MM.1S (cell line): ENCODE measurements around the gene EMX2.

Experiments used
- DNase-seq: peaks from one replicate; pipeline ENCODE4 v3.0.0-alpha.2; 2015
- H2AFZ ChIP-seq: fragments of 300-600 bp; sonication (generic); 2 replicates; pipeline ENCODE4 v1.6.0; 2016; ENCODE audit warnings: antibody characterized with exemption, low read length
- H3F3A ChIP-seq: fragments of 300-600 bp; sonication (generic); 2 replicates; pipeline ENCODE4 v1.6.1; 2016; ENCODE audit warnings: mild to moderate bottlenecking, antibody characterized with exemption, low read length, moderate library complexity, mixed read lengths; ENCODE audit not compliant: insufficient read depth
- H3K27ac ChIP-seq: fragments of 300-600 bp; sonication (generic); 2 replicates; pipeline ENCODE4 v1.5.1; 2016; ENCODE audit warnings: mild to moderate bottlenecking, low read length
- H3K27me3 ChIP-seq: fragments of 300-600 bp; sonication (generic); replicated peaks from 2 replicates; pipeline ENCODE4 v1.6.0; 2016; ENCODE audit warnings: low read length; ENCODE audit not compliant: insufficient read depth
- H3K36me3 ChIP-seq: fragments of 300-600 bp; sonication (generic); replicated peaks from 2 replicates; pipeline ENCODE4 v1.6.1; 2016; ENCODE audit warnings: mild to moderate bottlenecking, low read length, mixed read lengths; ENCODE audit not compliant: insufficient read depth
- H3K4me1 ChIP-seq: fragments of 300-600 bp; sonication (generic); 2 replicates; pipeline ENCODE4 v1.6.1; 2016; ENCODE audit warnings: low read length, mixed read lengths
- H3K4me2 ChIP-seq: fragments of 300-600 bp; sonication (generic); 2 replicates; pipeline ENCODE4 v1.6.0; 2016; ENCODE audit warnings: low read depth, low read length
- H3K4me3 ChIP-seq: fragments of 300-600 bp; sonication (generic); 2 replicates; pipeline ENCODE4 v1.5.1; 2016; ENCODE audit warnings: low read length, mixed read lengths
- H3K79me2 ChIP-seq: fragments of 300-600 bp; sonication (generic); 2 replicates; pipeline ENCODE4 v1.6.1; 2016; ENCODE audit warnings: mixed run types, low read length, mixed read lengths
- H3K9ac ChIP-seq: fragments of 300-600 bp; sonication (generic); 2 replicates; pipeline ENCODE4 v1.6.1; 2016; ENCODE audit warnings: low read length, mixed read lengths
- H3K9me2 ChIP-seq: fragments of 300-600 bp; sonication (generic); replicated peaks from 2 replicates; pipeline ENCODE4 v1.6.1; 2016; ENCODE audit warnings: mild to moderate bottlenecking, low read length, mixed read lengths; ENCODE audit not compliant: insufficient read depth
- H3K9me3 ChIP-seq: fragments of 300-600 bp; sonication (generic); replicated peaks from 2 replicates; pipeline ENCODE4 v1.6.1; 2016; ENCODE audit warnings: mild to moderate bottlenecking, low read length, mixed read lengths; ENCODE audit not compliant: insufficient read depth
- H4K20me1 ChIP-seq: fragments of 300-600 bp; sonication (generic); 2 replicates; pipeline ENCODE4 v1.6.1; 2016; ENCODE audit warnings: mild to moderate bottlenecking, low read length, moderate library complexity, mixed read lengths; ENCODE audit not compliant: insufficient read depth
- EZH2 ChIP-seq: fragments of 300-600 bp; sonication (generic); optimal IDR thresholded peaks from 2 replicates; pipeline ENCODE3; 2017; ENCODE audit warnings: low read depth, mild to moderate bottlenecking, antibody characterized with exemption, low read length, mixed read lengths
- EZH2phosphoT487 ChIP-seq: fragments of 300-600 bp; sonication (generic); IDR thresholded peaks from 2 replicates; pipeline ENCODE4 v1.6.1; 2018; ENCODE audit warnings: antibody characterized with exemption, low read length
- TF ChIP-seq, protein P1 (sequence below): fragments of 300-600 bp; sonication (generic); IDR thresholded peaks from 2 replicates; pipeline ENCODE4 v1.5.1; 2016; ENCODE audit warnings: antibody characterized with exemption, low read length, mixed read lengths

EMX2 gene

DNA sequence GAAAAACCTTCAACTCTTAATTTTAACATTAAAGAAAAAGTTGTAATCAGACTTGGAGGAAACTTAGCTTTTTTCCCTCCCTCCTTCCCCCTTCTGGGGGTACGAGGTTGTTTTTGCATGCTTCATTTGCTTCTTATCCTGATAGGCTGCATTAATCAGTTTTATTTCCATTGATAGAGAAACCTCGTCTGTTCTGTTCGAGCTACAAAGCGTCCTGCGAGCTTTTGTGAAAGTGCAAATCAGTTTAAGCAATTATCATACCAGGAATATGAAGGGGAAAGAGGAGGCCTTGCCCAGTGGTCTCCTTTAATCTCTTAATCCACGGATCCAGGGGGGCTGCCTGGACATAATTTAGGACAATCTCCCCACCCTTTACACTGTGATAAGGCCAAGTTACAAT is 7.5 kb downstream of the EMX2 start:
- no peak overlapping the region for H2AFZ ChIP-seq
- no peak overlapping the region for H3K4me2 ChIP-seq
- H3K36me3 ChIP-seq, result no peaks in the 10 kb centered on the region
- H3K9me3 ChIP-seq, result no peaks in the 10 kb centered on the region
- no peak overlapping the region for H3K27ac ChIP-seq
- H3K4me1 ChIP-seq, result no peaks in the 10 kb centered on the region
- H3K79me2 ChIP-seq, result no peaks in the 10 kb centered on the region
- no peaks in the 10 kb centered on the region for H3F3A ChIP-seq
- H3K27me3 ChIP-seq, result peaks cover 10% of the 10 kb centered on the region
- H3K9me2 ChIP-seq, result no peaks in the 10 kb centered on the region
- no peak overlapping the region for H3K9ac ChIP-seq
- DNase-seq, result no peak
- TF ChIP-seq, protein P1, sequence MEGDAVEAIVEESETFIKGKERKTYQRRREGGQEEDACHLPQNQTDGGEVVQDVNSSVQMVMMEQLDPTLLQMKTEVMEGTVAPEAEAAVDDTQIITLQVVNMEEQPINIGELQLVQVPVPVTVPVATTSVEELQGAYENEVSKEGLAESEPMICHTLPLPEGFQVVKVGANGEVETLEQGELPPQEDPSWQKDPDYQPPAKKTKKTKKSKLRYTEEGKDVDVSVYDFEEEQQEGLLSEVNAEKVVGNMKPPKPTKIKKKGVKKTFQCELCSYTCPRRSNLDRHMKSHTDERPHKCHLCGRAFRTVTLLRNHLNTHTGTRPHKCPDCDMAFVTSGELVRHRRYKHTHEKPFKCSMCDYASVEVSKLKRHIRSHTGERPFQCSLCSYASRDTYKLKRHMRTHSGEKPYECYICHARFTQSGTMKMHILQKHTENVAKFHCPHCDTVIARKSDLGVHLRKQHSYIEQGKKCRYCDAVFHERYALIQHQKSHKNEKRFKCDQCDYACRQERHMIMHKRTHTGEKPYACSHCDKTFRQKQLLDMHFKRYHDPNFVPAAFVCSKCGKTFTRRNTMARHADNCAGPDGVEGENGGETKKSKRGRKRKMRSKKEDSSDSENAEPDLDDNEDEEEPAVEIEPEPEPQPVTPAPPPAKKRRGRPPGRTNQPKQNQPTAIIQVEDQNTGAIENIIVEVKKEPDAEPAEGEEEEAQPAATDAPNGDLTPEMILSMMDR, result no peak
- no peak for TF ChIP-seq EZH2phosphoT487
- TF ChIP-seq EZH2, result no peak
- no peak overlapping the region for H3K4me3 ChIP-seq
- no peaks in the 10 kb centered on the region for H4K20me1 ChIP-seq

DNA sequence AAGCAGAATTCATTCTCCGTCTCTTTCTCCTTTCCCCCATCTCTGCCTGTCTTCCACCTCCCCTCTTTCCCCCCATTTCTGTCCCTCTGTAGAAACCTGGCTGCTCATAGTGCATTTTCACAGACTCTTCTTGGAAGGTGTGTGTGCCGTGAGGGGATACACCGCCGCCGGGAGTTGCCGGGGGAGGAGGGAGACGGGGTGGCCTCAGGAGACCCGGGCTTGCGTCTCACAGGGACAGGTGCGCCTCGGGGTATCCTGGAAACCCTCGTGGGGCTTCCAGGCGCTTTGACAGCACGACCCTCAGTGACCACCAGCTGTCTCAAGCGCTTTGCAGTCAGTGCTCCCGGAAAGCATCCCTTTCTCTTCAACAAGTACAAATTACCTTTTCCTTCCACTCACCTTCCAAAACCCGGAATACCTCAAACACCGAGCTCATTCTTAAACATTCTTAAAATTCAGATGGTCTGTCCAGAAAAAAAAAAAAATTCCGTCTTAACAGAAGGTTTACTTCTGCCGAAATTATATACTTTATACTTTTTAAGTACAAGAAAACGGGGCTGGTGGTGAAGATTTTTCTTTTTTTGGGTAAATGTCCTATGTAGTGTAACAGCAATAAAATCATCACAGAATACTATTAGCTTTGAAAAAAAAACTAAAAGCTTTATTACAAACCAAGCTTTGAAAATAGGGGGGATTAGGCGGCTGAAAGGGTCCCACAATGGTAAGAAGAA is 8.2 kb downstream of the EMX2 start:
- H2AFZ ChIP-seq, result no peak overlapping the region
- H3K27ac ChIP-seq, result no peak overlapping the region
- H3K4me2 ChIP-seq, result no peak overlapping the region
- H3F3A ChIP-seq, result no peaks in the 10 kb centered on the region
- H3K9me2 ChIP-seq, result no peaks in the 10 kb centered on the region
- no peak for TF ChIP-seq EZH2phosphoT487
- no peak for TF ChIP-seq EZH2
- TF ChIP-seq, protein P1, result no peak
- H3K9me3 ChIP-seq, result no peaks in the 10 kb centered on the region
- no peak overlapping the region for H3K4me3 ChIP-seq
- no peaks in the 10 kb centered on the region for H3K79me2 ChIP-seq
- H4K20me1 ChIP-seq, result no peaks in the 10 kb centered on the region
- no peak overlapping the region for H3K9ac ChIP-seq
- no peaks in the 10 kb centered on the region for H3K36me3 ChIP-seq
- no peaks in the 10 kb centered on the region for H3K4me1 ChIP-seq
- peaks cover 10% of the 10 kb centered on the region for H3K27me3 ChIP-seq
- no peak for DNase-seq

DNA sequence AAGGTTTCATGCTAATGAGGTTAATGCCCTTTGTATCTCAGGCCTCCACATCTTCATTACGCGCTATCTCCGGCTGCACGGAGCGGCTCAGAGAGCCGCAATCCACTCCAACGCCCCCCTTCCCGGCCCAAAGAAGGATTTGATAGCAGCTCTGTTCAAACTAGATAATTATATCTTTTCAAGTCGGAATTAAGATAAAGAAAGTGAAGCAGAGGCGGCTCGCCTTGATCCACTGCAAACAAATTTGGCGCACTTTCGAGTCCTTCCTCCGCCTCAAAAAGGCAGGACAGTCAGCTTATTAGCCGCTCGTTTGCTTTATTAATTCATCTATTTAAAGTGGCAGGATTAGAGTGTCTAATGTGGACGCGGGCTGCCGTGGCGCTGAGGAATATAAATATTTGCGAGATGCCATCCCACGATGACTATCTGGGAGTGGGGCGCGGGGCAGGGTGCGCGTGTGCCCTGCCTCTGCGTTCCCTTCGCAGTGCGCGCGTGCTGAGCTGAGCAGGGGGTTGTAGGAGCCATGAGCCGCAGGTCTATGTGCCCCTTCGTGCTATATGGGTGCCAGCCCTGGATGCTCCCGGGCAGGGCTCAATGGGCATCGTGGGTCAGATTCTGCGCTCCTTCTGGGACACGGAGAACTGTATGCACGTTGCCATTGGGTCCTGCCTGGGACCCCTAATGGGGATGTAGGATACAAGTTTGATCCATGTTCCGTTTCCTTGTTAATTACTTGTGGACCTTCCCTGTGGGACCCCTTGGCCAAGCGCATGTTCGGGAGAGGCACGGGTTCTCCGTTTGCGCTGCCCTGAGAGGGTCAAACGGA is 9.0 kb downstream of the EMX2 start:
- DNase-seq, result no peak
- no peaks in the 10 kb centered on the region for H3K36me3 ChIP-seq
- H3K9ac ChIP-seq, result no peak overlapping the region
- no peak overlapping the region for H3K4me3 ChIP-seq
- TF ChIP-seq EZH2 (no peak), EZH2phosphoT487 (no peak)
- TF ChIP-seq, protein P1, result no peak
- no peaks in the 10 kb centered on the region for H3K9me3 ChIP-seq
- no peaks in the 10 kb centered on the region for H3F3A ChIP-seq
- H3K27ac ChIP-seq, result no peak overlapping the region
- no peak overlapping the region for H2AFZ ChIP-seq
- H3K9me2 ChIP-seq, result no peaks in the 10 kb centered on the region
- H3K4me1 ChIP-seq, result no peaks in the 10 kb centered on the region
- no peaks in the 10 kb centered on the region for H4K20me1 ChIP-seq
- peaks cover 10% of the 10 kb centered on the region for H3K27me3 ChIP-seq
- H3K4me2 ChIP-seq, result no peak overlapping the region
- H3K79me2 ChIP-seq, result no peaks in the 10 kb centered on the region
